CD4-positive, alpha-beta T cell treated with Interleukin-1 beta for 1 hour (primary cell): ENCODE measurements around the gene TIMM23B.
"Not testable (repeated sequence)": the region's sequence is repeated elsewhere in the genome, so short reads cannot be mapped to it uniquely, and the experiment has no call there.

Source experiments
- DNase-seq, 2 donors: peaks; one replicate each; pipeline ENCODE4 v3.0.0-alpha.2; 2020 to 2022

TIMM23B gene

GRCh38 chr10:49987207-49987606 is 45.4 kb downstream of the TIMM23B start:
- not testable (repeated sequence) for DNase-seq

GRCh38 chr10:49988376-49988775 is 46.5 kb downstream of the TIMM23B start, which contains the start of gene AGAP6:
TSS of gene AGAP6 (plus strand) at chr10:49988406. CDS start at chr10:49988716, 310 bp downstream.
- not testable (repeated sequence) for DNase-seq

GRCh38 chr10:49995321-49995720 is 53.5 kb downstream of the TIMM23B start:
- not testable (repeated sequence) for DNase-seq

- DNase-seq = not testable (repeated sequence)
Observed at GRCh38 chr10:50014024-50014423, 72.2 kb downstream of the TIMM23B start.

GRCh38 chr10:50015596-50016220 is 73.9 kb downstream of the TIMM23B start:
- DNase-seq = not testable (repeated sequence)

- DNase-seq = not testable (repeated sequence)
Observed at GRCh38 chr10:50016926-50017325, 75.1 kb downstream of the TIMM23B start.

- not testable (repeated sequence) for DNase-seq
Observed at GRCh38 chr10:50017646-50018045, 75.8 kb downstream of the TIMM23B start.

GRCh38 chr10:50019279-50019678 is 77.4 kb downstream of the TIMM23B start:
- DNase-seq = not testable (repeated sequence)

GRCh38 chr10:50020451-50021024 is 78.7 kb downstream of the TIMM23B start:
- DNase-seq = not testable (repeated sequence)

GRCh38 chr10:50021646-50022045 is 79.8 kb downstream of the TIMM23B start:
- DNase-seq = no peak
